Right lobe of liver (tissue), 4 donors: ENCODE data around the gene ITPR2.

Experiments
- CTCF ChIP-seq, 4 donors: fragments of 200-600 bp in 3 of 4; fragments of 450-650 bp in 1 of 4; IDR thresholded peaks; one replicate each; pipeline versions ENCODE4 v1.5.1 to v1.8.0; 2016 to 2022; ENCODE audit warnings: antibody characterized with exemption in 4 of 4, mild to moderate bottlenecking in 2 of 4
- POLR2A ChIP-seq: fragments of 450-650 bp; IDR thresholded peaks from one replicate; pipeline ENCODE4 v1.6.1; 2017; ENCODE audit warnings: antibody characterized with exemption, mild to moderate bottlenecking
- donor health status: DM: no; HTN: no; CAD: no.
- donor health status: DM: no; HTN: no; CAD: no.
- donor health status: DM: no; HTN: yes; CAD: no.

- no peak for TF ChIP-seq CTCF (IDR thresholded peaks at IDR 0.05)
- no peak for TF ChIP-seq POLR2A
Observed at GRCh38 chr12:26609986-26610385, 223.0 kb downstream of the ITPR2 start.
